GM19240 (cell line): Measurements from ENCODE around the gene RYR1.
"Not testable (repeated sequence)": the region's sequence is repeated elsewhere in the genome, so short reads cannot be mapped to it uniquely, and the experiment has no call there.

Experiments used
- DNase-seq: peaks from one replicate; pipeline ENCODE4 v3.0.0; 2011; ENCODE audit warnings: low spot score; ENCODE audit not compliant: insufficient read length

RYR1 gene

DNA sequence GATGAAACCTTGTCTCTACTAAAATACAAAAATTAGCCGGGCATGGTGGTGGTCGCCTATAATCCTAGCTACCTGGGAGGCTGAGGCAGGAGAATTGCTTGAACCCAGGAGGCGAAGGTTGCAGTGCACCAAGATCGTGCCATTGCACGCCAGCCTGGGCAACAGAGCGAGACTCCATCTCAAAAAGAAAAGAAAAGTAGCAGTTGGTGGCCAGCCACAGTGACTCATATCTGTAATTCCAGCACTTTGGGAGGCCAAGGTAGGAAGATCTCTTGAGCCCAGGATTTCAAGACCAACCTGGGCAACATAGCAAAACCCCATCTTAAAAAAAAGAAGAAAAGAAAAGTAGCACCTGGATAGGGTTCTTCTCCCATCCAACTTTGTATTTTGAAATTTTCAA is 79.7 kb downstream of the RYR1 start:
- not testable (repeated sequence) for DNase-seq

DNA sequence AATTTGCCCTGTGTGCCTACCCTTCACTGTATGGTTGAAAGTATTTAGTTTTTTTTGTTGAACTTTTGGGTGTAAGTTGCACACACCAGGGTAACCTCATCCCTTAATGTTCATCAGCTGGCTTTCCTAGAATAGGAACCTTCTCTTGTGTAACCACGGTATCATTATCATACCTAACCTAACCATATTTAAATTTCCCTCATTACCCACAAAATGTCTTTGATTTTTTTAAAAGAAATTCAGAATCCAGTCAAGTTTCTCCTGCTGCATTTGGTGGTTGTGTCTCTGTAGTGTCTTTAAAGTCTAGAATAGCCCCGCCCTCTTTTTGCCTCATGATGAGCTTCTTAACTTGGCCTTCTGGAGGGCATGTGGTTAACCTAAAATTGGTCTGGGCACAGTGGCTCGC is 80.3 kb downstream of the RYR1 start:
- no peak for DNase-seq

DNA sequence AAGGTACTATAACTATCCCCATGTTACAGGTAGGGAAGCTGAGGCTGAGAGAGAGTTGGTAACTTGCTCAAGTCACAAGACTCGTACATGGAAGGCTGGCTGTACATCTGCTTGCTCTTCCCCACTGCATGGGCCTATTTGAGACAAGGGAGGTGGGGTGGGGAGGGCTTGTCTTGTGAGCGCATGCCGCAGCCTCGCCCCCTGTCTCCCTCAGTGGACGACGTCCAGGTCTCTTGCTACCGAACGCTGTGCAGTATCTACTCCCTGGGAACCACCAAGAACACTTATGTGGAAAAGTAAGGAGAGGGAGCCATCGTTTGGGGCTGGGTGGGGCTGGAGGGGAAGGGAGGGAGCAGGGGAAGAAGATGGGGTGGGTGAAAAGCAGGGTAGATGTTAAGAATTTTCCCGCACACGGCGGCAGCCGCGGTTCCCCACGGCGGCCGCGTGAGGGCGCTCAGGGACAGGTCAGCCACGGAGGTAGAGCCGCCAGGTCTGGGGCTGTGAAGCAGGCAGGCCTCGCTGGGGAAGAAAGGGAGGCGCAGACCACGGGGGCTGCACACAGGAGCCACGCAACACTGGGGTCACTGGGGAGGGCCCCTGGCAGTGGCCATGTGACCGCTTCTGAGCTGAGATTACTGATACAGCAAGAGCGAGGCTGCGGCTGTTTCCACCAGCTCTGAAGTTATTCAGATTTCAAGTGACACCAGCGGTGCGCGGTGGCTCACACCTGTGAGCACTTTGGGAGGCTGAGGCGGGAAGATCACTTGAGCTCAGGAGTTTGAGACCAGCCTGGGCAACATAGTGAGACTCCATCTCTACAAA is 81.5 kb downstream of the RYR1 start:
- peak; percentile 94 for DNase-seq

DNA sequence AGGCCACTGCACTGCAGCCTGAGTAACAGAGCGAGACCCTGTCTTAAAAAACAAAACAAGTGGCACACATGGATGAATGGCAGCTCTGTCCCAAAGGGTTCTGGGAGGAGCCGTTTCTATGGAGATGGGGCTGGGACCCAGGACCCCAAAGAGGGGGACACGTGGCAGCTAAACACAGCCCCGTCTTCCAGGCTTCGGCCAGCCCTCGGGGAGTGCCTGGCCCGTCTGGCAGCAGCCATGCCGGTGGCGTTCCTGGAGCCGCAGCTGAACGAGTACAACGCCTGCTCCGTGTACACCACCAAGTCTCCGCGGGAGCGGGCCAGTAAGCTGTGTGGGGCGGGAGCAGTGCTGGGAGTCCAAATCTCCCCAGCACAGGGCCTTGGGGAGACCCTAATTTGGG is 82.4 kb downstream of the RYR1 start:
- DNase-seq = no peak

DNA sequence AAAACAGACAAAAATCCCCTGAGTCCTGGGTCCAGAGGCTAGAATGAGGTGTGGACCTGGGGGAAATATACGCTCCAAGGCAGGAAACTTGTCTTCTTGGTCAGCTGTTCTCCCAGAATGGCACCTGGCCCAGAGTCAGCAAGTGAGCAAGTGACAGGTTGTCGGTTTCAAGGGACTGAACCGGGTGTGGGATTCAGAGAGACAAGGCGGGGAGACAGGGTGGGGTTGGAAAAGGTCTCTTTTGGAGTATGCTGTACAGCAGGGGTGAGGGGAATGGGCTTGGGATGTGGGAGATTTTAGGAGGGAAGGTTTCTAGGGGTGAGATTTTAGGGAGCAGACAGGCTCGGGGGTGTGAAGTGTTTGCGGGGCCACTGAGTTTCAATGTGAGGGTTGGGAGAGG is 83.3 kb downstream of the RYR1 start:
- no peak for DNase-seq

DNA sequence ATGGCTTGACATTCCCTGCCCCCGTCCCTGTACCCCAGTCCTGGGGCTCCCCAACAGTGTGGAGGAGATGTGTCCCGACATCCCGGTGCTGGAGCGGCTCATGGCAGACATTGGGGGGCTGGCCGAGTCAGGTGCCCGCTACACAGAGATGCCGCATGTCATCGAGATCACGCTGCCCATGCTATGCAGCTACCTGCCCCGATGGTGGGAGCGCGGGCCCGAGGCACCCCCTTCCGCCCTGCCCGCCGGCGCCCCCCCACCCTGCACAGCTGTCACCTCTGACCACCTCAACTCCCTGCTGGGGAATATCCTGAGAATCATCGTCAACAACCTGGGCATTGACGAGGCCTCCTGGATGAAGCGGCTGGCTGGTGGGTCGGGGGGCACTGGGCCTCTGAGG is 83.8 kb downstream of the RYR1 start:
- DNase-seq = no peak

DNA sequence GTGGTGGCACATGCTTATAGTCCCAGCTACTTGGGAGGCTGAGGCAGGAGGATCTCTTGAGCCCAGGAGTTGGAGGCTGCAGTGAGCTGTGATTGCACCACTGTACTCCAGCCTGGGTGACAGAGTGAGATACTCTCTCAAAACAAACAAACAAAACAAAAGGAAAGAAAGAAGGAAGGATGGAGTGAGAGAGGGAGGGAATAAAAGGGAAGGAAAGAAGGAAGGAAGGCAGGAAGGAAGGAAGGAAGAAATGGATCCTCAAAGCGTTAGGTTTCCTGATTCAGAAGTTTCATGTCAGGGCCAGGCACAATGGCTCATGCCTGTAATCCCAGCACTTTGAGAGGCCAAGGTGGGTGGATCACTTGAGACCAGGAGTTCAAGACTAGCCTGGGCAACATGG is 84.5 kb downstream of the RYR1 start:
- DNase-seq = not testable (repeated sequence)

DNA sequence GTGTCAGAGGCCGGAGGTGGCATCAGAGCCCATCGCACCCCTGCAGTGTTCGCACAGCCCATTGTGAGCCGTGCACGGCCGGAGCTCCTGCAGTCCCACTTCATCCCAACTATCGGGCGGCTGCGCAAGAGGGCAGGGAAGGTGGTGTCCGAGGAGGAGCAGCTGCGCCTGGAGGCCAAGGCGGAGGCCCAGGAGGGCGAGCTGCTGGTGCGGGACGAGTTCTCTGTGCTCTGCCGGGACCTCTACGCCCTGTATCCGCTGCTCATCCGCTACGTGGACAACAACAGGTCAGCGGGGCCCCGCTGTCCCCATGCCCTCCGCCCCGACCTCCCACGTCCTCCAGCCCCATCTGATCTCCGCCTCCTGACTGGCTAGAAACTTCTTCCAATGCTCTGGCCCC is 85.7 kb downstream of the RYR1 start:
- DNase-seq = no peak

DNA sequence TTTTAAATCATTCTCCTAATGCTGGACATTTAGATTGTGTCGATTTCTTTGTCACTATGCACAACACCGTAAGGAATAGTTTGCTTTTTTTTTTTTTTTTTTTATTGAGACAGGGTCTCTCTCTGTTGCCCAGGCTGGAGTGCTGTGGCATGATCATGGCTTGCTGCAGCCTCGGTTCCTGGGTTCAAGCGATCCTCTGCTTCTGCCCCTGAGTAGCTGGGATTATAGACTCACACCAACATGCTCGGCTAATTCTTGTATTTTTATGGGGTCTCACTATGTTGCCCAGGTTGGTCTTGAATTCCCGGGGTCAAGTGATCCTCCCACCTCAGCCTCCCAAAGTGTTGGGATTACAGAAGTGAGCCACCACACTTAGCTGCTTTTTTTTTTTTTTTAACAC is 86.5 kb downstream of the RYR1 start:
- no peak for DNase-seq

DNA sequence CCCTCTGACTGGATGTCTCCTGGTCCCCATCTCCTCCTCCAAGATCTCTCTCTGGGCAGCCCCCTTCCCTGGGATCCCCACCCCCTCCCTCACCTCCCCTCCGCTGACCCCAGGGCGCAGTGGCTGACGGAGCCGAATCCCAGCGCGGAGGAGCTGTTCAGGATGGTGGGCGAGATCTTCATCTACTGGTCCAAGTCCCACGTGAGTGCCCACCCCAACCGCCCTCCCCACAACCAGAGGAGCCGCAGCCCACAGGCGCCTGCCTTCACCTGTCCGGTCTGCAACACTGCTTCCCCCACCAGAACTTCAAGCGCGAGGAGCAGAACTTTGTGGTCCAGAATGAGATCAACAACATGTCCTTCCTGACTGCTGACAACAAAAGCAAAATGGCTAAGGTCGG is 89.4 kb downstream of the RYR1 start:
- no peak for DNase-seq

DNA sequence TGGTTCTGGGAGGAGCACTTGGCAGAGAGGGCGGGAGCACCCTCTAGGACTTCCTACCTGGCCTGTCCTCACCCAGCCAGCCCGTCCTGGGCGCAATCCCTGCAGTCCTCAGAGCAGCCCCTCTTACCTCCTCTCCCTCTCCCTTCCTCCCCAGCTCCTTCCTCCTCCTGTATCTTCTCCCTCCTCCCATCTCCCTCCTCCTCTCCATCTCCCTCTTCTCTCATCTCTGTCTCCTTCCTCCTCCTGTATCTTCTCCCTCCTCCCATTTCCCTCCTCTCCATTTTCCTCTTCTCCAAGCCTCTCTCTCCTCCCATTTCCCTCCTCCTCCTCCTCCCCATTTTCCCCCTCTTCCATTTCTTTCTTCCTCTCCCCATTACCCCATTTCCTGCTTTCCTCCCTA is 89.8 kb downstream of the RYR1 start:
- DNase-seq = no peak

DNA sequence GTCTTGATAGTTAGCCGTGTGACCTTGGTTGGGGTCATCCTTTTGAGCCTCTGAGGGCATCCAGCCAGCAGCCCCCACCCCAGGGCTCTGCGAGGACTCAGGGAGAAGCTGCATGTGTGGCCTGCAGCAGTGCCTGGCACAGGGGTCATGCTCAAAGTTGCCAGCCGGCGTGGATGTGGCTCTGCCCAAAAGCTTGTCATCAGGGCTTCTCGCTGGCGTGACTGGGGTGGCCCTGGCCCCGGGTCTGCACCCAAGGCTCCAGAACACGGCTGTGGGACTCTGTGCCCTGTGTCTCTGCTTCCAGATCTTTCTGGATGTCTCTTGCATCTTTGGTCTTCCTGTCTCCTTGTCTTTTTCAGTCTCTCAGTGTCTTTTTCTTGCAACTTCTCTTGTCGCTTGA is 90.9 kb downstream of the RYR1 start:
- DNase-seq = no peak

DNA sequence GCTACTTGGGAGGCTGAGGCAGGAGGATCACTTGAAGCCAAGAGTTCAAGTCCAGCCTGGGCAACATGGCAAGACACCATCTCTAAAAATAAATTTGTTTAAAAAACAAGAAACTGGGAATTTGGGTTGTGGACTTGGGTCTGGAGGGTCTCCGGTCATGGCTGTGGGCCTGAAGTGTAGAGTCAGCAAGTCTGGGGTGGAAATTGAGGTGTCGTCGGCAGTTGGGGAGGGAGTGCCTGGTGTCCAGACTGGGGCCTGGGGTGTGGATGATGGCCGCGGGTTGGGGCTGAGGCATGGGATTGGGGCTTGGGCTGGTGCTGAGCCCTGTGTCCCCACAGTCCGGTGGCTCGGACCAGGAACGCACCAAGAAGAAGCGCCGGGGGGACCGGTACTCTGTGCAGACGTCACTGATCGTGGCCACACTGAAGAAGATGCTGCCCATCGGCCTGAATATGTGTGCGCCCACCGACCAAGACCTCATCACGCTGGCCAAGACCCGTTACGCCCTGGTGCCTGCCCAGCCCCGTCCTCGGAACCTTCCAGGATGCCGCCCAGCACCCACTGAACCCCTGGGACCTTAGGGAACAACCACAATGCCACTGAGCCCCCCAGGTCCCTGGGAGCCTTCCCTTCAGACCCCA is 91.6 kb downstream of the RYR1 start:
- DNase-seq = no peak

DNA sequence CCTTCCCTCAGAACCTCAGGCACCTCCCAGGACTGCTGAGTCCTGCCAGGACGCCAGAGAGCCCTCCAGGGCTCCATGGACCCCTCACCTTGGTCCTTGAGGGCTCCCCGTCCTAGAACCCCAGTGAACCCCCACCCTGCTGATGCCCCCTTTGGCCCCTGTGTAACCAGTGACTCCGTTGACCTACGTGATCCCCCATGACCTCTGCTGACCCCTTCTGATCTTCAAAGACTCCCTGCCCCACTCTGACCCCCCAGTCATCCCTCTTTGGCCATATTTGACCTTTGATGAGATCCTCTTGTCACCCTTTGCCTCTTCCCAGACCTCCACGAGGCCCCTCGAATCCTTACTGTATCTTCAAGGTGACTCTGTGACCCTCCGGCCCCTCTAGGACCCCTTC is 92.9 kb downstream of the RYR1 start:
- DNase-seq = no peak

DNA sequence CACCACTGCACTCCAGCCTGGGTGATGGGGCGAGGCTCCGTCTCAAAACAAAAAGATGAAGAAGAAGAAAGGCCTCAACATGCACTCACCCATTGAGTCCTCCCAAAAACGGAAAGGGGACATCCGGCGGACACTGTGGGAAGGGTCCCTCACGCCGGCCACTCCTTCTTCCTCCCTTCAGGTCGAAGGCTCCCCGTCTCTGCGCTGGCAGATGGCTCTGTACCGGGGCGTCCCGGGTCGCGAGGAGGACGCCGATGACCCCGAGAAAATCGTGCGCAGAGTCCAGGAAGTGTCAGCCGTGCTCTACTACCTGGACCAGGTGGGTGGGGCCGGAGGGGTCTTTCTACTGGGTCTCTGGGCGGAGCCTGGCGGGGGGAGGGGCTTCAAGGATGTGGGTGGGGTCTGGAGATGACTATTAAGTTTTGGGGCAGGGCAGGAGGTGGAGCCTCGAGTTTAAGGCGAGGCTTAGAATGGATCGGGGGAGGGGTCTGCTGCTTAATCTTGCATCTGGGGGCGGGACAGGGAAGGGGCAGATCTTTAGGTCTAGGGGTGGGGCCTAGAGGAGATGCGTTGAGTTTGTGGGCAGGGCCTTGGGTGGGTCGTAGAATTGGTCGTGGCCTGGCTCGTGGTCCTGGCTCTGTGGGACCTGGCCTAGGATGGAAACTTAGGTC is 94.1 kb downstream of the RYR1 start:
- DNase-seq = no peak

DNA sequence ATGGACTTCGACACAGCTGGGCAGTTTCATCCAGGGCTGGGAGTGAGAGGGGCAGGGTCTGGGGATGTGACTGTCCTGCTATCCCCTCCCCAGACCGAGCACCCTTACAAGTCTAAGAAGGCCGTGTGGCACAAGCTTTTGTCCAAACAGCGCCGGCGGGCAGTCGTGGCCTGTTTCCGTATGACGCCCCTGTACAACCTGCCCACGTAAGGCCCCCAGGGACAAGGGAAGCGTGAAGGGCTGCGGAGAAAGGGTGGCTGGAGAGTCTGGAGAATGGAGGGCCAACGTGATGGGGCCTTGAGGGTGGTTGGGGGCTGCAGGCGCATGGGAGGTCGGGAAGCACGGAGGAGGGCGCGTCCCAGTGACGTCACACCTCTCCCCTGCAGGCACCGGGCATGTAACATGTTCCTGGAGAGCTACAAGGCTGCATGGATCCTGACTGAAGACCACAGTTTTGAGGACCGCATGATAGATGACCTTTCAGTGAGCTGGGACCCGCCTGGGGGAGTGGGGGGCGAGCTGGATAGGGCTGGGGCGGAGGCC is 94.8 kb downstream of the RYR1 start:
- DNase-seq = no peak

DNA sequence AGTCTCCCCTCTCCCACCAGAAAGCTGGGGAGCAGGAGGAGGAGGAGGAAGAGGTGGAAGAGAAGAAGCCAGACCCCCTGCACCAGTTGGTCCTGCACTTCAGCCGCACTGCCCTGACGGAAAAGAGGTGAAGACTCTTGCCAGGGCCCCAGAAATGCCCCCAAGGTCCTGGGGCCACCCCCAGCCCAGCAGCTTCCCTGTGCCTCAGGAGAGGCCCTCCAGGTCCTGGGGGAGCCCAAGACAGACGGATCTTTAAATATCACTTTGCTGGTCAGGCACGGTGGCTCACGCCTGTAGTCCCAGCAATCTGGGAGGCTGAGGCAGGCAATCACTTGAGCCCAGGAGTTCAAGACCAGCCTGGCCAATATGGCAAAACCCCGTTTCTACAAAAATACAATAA is 95.4 kb downstream of the RYR1 start:
- DNase-seq = no peak

DNA sequence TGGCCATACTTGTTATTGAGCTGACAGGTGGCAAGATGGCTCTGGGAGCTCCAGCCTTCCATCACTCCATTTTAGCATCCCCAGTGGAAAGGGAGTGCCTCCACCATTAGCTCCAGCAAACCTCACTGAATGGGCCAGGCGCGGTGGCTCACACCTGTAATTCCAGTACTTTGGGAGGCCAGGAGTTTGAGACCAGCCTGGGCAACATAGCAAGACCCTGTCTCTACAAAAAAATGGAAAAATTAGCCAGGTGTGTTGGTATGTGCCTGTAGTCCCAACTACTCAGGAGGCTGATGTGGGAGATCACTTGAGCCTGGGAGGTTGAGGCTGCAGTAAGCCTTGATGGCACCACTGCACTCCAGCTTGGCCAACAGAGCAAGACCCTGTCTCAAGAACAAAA is 98.0 kb downstream of the RYR1 start:
- no peak for DNase-seq

DNA sequence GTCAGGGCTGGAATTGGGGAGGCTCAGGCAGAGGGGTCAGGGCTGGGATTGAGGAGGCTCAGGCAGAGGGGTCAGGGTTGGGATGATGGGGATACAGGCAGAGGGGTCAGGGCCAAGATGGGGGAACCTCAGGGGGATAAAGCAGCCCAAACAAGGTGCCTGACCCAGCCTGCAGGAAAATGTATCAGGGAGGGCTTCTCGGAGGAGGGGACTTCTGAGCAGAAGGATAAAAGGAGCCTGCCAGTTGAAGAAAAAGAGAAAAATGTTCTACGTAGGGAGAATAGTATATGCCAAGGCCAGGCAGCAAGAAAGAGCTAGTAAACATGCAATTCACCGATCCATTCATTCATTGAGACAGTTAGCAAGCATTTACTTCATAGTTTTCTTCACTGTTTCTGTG is 99.4 kb downstream of the RYR1 start:
- no peak for DNase-seq

DNA sequence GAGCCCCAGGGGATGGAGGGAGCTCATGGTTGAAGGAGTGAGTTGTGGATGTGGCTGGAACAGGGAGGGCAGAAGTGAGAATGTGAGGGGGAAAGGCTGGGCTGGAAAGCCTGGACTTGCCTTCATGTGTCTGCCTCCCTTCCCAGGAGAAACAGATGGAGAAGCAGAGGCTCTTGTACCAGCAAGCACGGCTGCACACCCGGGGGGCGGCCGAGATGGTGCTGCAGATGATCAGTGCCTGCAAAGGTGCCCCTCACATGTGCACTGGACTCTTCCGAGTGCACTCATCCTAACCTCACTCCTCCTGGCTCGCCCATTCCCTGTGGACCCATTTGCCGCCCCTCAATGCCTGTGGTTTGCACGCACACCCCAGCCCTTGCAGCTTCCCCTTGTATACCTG is 101.1 kb downstream of the RYR1 start:
- no peak for DNase-seq

DNA sequence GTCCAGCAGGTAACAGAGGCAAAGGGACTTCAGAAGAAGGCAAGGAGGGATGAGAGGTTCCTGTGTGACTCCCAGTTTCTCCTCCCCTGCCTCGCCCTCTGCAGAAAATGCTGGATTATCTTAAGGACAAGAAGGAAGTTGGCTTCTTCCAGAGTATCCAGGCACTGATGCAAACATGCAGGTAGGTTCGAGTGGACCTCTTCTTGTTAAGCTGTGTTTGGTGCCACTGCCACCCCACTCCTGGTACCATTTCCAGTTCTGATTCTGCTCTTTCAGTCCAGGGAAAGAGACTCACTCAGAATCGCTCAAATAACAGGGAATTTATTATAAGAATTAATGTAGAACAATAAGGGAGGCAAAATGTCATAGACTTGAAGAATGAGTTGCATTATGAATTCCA is 101.7 kb downstream of the RYR1 start:
- DNase-seq = no peak
